NCI-H345 (cell line): ENCODE results near the gene PPP2R3B.
"Not testable (repeated sequence)": the region's sequence is repeated elsewhere in the genome, so short reads cannot be mapped to it uniquely, and the experiment has no call there.

Source experiments
- DNase-seq: peaks from one replicate; lab custom pipeline; 2025; lab: John Stamatoyannopoulos, UW

Gene PPP2R3B

DNA sequence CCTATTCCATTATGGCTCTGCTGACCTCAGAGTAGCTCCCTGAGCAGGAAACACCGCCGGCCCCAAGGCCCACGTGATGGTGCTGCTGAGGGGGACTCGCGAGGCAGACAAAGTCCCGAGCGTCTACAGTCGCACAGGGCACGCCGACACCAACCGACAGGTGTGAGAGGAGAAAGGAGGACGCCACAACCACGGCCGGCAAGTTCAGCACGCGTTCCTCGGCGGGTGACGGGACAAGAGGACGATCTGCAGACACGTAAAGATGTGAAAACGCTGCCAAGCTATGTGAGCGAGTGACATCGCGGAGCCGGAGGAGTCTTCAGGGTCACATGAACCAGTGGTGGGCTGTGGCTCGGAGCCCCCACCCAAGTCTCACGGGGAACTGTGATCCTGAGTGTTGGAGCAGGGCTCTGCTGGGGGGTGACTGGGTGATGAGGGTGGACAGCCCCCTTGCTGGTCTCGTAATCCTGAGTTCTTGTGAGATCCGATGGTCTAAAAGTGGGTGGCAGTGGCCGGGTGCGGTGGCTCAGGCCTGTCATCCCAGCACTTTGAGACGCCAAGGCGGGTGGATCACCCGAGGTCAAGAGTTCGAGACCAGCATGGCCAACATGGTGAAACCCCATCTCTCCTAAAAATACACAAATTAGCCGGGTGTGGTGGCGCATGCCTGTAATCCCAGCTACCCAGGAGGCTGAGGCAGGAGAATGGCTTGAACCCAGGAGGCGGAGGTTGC is 34.0 kb downstream of the PPP2R3B start:
- DNase-seq, result no peak

DNA sequence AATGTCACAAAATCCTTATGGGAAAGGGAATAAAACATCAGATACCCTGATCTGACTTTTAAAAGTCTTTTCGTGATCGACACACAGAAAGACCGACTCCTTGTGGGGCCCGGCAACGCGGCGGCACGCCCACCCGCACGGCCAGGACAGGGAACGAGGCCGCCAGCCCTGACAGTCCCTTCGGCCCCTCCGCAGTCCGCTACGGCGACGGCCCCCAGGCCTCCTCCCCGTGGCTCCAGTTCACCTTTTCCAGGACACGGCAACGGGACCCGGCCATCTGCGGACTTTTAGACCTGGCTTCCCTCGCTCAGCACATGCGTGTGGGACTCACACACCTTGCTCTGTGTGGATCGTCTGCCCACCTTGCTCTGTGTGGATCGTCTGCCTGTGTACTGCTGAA is 34.5 kb downstream of the PPP2R3B start:
- no peak for DNase-seq

DNA sequence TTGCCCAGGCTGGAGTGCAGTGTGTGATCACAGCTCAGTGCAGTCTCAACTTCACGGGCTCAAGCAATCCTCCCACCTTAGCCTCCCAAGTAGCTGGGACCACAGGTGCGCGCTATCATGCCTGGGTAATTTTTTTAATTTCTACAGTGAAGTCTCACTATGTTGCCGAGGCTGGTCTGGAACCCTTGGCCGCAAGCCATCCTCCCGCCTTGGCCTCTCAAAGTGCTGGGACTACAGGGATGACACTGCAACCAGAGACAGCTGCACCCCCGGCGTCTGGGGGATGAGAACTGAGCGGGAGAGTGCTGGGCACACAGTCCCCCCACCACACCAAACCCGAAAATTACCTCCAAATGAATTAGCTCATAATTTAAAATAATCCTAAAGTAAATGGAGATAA is 35.0 kb downstream of the PPP2R3B start:
- no peak for DNase-seq

DNA sequence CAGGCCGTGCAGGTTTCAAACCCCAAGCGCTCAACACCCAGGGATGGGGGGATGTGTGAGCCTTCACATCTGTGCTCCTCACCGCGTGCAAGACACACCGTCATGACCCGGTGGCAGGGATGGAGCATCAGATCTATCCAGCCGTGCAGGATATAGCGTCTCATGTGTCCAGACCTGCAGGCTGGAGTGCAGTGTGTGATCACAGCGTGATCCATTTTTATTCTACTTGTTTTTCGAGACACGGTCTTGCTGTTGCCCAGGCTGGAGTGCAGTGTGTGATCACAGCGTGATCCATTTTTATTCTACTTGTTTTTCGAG is 35.4 kb downstream of the PPP2R3B start:
- not testable (repeated sequence) for DNase-seq

DNA sequence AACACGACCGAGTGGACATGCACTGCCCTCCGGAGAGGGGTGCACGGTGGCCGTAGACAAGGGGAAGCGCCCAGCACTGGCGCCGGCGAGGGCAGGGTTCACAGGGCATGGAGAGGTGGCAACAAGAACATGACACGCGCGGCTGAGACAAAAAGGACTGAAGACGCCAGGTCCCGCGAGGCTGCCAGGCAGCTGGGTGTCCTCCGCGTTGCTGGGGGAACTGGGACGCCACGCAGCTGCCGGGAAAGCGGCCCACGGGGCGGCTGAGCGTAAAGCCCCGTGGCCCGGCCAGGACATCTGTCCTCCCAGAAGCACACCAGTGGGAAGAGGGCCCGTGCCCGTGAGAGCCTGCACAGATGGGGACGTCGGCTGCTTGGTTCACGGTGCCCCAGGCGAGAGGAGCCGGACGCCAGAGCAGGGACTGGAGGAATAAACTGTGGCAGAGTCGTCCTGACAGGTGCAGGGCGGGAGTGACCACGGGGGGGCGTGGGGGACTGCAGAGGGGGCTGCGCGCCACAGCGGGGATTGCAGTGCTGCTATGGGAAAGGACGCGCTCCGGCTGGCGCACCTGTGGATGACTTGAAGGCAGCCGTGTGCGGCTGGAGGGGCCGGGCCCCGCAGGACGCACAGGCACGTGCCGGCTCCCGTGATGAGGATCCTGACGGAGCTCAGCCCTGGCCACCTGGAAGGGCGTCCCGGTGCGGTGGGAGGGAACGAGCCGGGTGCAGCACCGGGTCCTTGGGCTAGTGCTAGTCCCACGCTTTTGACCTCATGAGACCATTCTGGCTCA is 36.0 kb downstream of the PPP2R3B start:
- no peak for DNase-seq

DNA sequence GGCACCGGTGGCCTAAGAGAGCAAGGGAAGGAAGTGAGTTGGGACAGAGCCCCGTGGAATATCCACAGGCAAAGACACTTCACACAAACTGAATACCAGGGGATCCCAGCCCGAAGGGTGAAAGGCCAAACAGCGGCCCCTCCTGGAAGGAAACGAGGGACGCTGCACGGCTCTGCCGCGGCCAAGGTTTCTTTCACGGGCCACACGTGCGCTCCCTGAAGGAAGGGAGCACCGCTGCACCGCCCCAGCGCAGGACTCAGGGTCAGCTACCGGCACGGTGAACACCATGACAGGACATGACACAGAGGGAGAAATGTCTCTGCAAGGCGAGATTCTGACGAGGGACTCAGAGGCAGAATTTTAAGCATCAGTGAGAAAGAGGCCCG is 36.6 kb downstream of the PPP2R3B start:
- DNase-seq, result no peak

DNA sequence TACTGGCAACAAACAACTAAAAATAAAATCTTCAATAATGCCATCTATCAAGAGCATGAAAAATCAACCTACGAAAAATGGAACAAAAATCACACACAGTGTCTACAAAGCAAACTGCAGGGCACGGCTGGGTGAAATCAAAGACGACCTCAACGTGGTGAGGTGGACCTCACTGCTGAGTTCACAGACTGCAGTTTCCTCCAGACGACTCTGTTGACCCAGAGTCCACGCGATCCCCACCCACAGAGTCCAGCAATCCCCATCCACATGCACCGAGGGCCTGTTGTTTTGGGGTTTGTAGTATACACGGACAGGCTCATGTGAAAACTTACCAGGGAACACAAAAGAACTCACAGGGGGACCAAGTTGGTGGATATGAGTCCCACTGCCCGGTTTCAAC is 37.0 kb downstream of the PPP2R3B start:
- no peak for DNase-seq

GRCh38 chrX:349196-349595 is 37.5 kb downstream of the PPP2R3B start:
- DNase-seq, result no peak

GRCh38 chrX:348461-349117 is 38.1 kb downstream of the PPP2R3B start:
- DNase-seq, result no peak

- no peak for DNase-seq
These were observed 39.2 kb downstream of the PPP2R3B start for GRCh38 chrX:347351-348117.

DNA sequence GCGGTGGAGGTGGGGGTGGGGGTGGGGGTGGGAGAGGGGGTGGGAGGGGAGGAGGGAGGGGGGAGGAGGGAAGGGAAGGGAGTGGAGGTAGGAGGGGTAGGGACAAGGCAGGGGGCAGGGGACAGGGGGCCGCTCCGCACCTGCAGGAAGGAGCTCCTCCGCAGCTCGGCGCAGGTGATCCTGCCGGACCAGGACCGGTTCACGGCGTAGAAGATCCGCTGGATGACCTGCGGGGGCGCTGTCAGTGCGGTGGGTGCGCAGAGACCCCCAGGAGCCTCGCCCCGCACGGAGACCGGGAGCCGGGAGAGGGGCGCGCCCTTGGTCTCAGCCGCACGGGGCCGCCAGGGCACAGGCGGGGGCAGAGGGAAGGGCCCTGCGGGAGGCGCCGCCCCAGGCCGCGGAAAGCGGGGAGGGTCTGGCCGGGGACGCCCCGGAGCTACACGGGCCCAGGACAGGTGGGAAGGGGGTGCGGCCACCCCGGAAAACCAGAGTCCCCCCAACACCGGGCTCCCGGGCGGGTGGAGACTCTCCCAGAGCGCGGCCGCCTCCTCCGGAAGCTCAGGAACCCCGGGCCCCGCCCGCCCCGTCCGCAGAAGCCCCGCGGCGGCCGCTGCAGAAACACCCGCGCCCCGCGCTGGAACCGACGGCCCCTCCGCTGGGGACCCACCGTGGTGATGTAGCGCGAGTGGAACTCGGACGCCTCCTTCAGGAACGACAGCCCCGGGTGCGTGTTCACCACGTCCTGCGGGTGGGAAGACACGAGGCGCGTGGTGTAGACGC is 40.5 kb downstream of the PPP2R3B start:
- no peak for DNase-seq

DNA sequence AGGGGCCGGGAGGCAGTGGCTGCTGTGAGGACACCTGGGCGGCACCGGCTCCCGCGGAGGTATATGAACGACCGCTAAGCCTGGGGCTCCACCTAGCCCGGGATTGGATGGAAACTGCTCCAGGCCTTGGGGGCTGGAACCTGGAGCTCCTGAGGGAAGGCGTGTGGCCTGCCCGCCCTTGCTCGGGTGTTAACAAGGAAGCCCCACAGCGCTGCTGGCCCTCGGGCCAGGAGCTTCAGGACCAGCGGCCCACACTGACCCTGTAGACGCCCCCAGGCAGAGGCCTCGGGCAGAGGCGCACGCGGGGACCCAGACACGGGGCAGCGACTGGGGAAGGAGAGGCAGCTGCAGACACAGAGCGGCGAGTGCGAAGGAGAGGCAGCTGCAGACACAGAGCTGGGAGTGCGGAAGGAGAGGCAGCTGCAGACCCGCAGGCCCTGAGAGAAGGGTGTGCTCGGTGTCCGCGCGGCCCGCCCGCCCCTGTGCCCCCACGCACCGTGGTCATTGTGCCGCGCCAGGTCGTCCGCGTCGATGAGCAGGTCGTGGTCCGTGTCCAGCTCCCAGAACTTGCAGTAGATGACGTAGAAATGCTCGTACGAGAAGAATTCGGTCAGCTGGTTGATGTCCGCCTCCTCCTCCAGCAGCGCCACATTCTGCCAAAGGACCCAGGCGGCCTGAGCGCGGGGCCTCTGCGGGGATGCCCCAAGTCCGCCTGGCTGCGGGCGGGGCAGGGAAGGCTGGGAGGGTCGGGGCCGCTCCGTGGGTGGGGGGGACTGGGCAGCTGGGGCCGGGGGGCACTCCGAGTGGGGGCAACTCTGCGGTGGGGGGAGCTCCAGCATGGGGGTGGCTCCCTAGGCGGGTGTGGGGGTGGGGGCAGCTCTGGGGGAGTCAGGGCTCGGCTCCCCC is 41.4 kb downstream of the PPP2R3B start:
- no peak for DNase-seq

DNA sequence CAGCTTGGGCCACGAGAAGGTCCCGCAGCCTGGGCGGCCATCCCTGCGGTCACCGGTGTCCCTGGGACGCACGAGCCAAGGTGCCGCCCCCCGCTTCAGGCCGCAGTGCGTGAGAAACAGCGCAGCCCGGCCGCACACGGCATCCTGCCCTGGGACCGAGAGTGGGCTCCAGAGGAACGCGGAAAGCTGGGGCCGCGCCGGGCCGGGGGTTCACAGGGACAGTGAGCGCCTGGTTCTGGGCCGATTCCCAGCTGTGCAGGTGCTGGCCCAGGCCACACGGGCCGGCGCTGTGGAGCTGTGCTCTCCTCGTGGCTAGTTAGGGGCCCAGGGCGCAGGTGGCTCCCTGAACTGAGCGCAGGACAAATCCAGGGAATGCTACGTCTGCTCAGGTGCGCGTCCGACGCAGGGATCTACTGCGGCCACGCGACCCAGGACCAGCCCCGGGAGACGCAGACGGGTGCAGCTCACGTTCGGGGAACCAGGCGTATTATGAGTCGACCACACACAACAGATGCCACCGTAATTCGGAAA is 42.3 kb downstream of the PPP2R3B start:
- DNase-seq, result no peak

GRCh38 chrX:341541-342101 is 45.1 kb downstream of the PPP2R3B start:
- no peak for DNase-seq

- DNase-seq, result no peak
These were observed 45.9 kb downstream of the PPP2R3B start for GRCh38 chrX:340641-341423.

DNA sequence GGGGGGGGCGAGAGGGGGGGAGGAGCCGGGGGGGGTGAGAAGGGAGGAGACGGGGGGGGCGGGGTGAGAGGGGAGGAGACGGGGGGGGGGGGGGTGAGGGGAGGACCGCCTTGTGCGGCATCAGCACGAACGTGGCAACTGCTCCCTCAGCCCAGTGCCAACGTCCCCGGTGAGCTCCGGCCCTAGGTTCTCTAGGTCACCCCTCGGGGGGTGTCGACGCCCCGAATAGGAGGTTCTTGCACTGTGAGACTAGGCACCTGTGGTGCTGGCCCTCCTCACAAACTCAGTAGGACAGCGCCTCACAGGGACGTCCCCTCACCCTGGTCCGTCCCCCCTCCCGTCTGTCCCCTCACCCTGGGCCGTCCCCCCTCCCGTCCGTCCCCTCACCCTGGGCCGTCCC is 46.6 kb downstream of the PPP2R3B start:
- DNase-seq, result no peak

GRCh38 chrX:338836-339400 is 47.8 kb downstream of the PPP2R3B start:
- no peak for DNase-seq

- no peak for DNase-seq
These were observed 48.3 kb downstream of the PPP2R3B start for GRCh38 chrX:338281-338835.
